HG02610 (cell line): Measurements from ENCODE around the gene TEX26.
"Not testable (repeated sequence)": the region's sequence is repeated elsewhere in the genome, so short reads cannot be mapped to it uniquely, and the experiment has no call there.

Source experiments
- ATAC-seq: cut with Tn5 transposase; IDR thresholded peaks from one replicate; pipeline ENCODE4 v1.9.1; 2021; ENCODE audit warnings: mild to moderate bottlenecking, moderate library complexity; ENCODE audit not compliant: unreplicated experiment

The TEX26 gene

DNA sequence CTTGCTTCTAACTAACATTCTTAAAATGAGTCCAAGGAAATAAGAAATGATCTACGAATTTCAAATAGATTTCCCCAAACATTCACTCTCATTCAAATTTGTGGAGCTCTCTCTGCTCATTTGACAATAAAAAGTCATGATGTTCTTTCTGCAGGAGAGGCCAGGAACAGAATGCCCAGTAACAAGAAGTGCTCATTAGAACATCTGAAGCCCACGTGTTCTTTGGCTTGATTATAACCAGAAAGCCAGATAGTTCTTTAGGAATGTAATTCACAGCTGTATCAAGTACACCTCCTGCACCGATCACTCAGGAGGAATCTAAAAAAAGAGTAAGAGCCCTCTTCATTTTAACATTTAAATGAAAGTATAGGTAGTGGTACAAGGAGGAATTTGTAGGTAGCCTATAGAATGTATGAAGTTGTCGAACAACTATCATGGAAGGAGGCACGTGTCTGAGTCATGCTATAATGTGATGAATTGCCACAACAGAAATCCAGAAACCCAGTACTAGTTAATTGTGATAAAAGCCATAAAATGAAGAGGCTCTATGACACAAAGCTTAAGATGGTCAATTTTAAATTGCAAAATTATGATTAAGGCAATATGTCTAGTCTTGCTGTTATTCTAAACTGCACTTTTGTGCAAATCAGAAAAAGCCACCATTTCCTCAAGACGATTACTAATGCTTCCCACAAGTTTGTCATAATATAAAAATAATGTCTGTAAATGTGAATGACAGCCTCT lies 13.6 kb upstream of the TEX26 start:
- no peak for ATAC-seq

DNA sequence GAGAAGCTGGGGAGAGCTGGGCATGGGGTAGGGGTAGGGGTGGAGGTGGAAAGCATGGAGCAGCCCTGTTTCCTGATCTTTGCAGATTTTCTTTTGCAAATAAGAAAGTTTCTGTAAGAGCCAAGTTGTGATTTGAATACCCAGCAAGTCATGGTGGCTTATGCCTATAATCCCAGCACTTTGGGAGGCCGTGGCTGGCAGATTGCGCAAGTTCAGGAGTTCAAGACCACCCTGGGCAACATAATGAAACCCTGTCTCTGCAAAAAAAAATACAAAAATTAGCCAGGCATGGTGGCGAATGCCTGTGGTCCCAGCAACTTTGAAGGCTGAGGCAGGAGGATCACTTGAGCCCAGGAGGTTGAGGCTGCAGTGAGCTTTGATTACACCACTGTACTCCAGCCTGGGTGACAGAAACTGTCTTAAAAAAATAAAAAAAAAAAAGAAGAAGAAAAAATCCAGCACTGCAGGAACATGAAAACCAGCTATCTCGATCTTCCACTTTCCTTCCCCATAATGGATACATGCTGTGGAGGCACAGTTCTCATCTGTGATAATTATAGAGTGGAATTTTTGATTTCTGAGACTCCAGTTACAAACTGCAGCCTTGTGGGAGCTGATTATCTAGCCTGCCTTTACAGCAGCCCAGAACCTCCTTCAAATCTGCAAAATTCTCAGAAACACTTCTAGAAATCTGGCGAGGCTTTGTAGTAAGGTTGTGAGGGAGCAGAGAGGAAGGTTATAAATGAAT lies 12.1 kb upstream of the TEX26 start:
- ATAC-seq: no peak

DNA sequence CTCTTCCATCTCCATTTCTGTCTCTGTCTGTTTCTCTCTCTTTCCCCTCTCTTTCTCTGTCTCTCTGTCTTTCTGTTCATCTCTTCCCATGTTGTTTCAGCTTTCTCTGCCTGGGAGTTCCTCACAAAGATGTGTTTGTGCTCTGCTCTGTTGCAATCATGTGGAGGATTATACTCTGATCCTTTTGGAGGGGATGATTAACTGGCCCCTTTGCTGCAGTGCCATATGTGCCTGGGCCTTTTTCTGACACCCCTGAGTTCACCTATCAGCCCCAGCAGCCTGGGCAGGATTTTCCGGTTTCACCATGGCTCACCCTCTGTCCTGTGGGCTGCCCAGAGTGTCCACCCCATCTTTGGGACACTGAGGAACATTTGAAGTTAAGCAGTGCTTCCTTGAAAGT lies 9.0 kb upstream of the TEX26 start:
- ATAC-seq: no peak

DNA sequence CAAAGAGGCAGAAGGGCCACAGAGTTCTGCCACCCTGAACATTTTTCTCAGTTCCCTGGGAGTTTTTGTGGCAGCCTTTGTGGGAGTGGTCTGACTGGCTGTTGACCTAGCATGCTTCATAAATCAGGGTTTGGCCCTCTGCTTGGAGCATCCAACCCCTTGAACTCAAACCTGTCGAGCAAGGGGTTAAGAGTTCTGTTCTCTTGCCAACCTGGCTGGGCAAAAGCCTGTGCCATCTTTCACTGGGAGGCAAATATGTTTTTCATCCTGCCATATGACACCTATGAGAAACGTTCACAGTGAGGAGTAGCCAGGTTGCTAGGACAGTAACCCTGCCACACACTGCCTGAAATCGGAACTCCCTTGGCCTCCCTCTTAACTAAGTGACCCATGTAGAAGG lies 7.7 kb upstream of the TEX26 start:
- no peak for ATAC-seq

DNA sequence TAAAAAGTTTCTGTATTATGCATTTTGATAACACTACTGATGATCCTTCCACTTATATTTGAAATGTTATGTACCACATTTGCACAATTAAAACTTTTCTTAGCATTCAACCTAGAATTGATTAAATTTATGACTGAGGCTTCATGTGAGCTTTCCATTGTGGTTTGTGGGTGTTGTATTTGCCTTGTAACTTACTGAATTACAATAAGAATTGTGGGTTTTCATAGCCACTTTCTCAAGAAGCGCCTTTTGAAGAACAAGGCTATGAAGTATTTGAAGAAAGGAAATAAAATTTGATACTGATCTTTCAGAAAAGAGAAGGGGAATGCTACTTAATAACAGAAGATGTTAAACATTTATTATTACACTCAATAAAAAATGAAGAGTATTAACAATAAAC lies 7.0 kb upstream of the TEX26 start:
- ATAC-seq: no peak

DNA sequence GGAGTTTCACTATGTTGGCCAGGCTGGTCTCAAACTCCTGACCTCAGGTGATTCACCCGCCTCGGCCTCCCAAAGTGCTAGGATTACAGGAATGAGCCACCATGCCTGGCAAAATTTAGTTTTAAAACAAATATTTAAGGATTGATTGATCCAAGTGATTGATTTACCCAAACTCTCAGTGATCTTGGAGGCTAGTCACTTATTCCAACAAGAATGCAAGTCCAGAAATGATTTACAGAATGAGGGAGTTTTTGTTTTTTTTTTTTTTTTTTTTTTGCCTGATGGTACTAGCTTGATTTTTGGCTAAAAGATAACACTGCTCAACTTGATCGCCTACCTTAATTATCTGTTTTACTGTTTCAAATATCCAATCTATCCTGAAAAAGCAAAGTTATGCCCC lies 5.7 kb upstream of the TEX26 start:
- no peak for ATAC-seq

DNA sequence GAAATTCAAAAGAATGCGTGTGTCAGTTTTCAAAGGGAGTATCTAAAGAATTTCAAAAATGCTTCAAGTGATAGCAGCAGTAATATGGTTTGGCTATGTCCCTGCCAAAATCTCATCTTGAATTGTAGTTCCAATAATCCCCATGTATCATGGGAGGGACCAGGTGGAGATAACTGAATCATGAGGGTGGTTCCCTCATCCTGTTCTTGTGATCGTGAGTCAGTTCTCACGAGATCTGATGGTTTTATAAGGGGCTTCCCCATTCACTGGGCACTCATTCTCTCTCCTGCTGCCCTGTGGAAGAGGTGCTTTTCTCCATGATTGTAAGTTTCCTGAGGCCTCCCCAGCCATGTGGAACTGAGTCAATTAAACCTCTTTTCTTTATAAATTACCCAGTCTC lies 5.3 kb upstream of the TEX26 start:
- not testable (repeated sequence) for ATAC-seq

DNA sequence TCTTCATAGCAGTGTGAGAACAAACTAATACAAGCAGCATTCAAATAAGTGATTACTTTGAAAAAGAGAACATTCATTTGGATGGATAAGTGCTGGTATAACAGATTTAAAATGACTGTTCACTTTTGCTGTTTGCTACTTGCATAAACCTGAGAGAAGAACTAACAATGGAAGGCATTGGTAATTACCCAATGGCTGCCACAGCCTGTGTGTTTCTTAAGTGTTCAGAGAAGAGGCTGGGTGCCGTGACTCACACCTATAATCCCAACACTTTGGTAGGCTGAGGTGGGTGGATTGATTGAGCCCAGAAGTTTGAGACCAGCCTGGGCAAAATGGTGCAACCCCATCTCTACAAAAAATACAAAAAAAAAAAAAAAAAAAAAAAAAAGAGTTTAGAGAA lies 4.9 kb upstream of the TEX26 start:
- ATAC-seq: no peak

DNA sequence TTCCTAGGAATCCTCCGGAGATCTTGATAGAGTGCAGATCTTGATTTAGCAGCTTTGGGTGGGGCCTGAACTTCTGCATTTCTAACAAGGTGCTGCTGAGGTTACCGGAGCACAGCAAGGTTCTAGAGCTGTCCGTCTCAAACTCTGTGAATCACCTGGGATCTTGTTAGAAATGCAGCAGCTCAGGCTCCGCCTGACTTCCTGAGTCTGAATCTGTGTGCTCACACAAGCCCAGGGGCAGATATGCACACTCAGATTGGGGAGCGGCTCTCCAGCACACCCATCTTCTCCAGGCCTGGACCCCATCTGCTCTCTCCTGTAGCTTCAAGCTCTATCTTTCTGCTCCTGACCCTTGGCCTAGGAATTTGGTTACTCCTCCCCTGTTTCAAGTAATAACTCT lies 3.5 kb upstream of the TEX26 start:
- ATAC-seq: no peak

DNA sequence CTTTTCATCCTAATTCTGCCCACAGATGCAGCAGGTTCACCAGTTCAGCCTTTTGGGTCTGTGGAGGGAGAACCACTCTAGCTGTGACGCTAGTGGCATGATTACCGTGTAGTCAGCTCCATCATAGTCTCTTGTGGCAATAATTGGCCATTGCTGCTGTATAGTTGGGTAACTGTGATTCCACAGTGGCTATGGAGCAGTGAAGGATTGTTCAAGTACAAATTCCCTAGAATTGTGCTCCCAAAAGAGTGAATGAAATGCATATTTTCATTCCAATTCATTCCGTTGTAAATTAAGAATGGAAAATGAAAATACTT lies 856 bp downstream of the TEX26 start:
- ATAC-seq: no peak

DNA sequence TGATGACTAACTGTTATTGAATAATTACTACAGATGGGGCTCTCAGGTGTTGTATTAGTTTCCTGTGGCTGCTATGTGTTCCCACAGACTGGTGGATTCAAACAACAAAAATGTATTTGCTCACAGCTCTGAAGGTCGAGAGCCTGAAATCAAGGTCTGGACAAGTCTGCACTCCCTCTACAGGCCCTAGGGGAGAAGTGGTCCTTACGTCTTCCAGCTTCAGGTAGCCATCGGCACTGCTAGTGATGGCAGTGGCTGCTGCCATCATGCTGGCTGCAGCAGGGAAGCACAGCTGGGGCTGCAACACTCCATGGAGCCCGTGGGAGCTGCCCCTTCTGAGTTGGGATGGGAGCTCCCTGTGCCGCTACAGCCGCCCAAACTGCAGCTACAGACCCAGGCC lies 1.9 kb downstream of the TEX26 start:
- ATAC-seq: no peak

DNA sequence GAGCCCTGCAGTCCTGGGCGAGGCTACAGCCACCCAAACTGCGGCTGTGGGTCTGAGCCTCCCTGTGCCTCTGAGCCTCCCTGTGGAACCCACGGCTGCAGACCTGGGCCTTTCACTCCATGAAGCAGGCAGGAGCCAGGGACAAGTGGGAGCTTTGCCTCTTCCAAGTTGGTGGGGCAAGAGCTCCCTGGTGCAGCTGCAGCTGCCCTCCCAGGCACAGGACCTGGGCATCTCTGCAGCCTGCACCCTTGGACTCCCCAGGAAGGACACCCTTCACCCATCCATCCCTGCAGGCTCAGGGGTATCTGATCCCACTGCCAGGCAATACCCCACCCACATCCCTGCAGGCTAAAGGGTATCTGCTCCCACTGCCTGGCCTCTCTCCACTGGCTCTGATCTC lies 2.3 kb downstream of the TEX26 start:
- no peak for ATAC-seq

DNA sequence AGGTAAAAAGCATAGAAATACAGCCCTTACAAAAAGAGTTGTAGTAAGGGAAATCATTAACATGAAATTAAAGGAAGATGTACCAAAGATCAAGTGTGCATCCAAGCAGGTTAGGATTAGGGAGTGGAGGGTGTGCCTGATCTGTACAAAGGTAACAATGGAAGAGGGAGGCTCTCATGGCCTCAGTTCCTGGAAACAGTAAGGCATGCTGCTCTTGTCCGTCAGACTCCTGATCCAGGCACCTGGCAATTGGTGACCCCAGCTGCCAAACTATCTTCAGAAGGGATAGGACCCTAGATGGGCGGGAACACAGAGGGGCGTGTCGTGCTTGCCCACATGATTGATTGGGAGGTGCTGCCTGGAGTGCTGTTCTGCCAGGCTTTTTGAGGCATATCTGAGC lies 4.5 kb downstream of the TEX26 start:
- ATAC-seq: no peak

DNA sequence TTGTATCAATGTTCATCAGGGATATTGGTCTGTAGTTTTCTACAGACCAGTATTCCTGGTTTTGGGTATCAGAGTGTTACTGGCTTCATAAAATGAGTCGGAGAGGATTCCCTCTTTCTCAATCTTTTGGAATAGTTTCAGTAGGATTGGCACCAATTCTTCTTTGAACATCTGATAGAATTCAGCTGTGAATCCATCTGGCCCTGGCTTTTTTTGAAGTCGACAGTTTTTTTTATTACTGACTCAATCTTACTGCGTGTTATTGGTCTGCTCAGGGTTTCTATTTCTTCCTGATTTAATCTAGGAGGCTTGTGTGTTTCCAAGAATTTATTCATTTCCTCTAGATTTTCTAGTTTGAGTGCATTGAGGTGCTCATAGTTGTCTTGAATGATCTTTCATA lies 11.4 kb downstream of the TEX26 start:
- no peak for ATAC-seq

DNA sequence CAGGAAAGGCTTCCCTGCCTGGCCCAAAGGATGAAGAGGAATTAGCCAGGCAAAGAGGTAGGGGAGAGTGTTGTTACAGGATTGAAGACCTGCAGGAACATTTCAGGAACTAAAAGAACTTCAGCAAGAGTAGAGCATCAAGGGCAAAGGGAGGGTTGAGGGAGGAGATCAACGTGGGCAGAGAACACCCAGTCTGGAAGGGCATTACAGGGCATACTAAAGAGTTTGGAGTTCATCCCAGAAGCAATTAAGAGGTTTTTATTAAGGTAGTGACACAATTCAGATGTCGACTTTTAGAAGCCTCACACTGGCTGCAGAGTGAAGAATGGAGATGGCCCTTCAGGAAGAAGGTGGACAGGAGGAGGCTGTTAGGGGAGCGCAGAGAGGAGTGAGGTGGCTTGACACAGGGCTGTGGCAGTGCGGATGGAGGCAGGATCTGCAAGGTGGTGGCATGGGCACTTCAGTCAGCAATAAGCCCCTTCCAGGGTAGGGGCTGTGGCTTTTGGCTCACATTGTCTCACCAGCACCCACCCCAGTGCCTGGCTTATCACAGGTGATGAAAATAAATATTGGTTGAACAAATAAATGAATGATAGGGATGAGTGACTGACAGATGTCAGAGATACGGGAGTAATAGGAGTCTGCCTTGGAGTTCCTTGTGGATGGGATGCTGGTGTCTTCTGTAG lies 24.9 kb downstream of the TEX26 start:
- ATAC-seq: no peak

DNA sequence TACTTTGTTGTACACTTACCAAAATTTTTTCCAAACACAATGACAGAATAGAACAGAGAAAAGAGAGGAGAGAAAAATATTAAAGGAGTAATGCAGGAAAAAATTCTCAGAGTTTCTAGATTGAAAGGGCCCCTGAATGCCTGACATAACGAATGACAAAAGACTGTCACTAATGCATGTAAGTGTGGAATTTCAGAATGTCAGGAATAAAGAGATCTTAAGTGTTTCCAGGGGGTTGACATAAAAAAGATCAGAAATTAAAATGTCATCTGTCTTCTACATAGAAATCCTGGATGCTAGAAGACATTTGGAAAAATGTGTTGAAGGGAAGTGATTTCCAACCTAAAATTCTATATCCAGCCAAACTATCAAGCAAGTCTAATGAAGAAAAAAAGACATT lies 27.2 kb downstream of the TEX26 start:
- no peak for ATAC-seq

DNA sequence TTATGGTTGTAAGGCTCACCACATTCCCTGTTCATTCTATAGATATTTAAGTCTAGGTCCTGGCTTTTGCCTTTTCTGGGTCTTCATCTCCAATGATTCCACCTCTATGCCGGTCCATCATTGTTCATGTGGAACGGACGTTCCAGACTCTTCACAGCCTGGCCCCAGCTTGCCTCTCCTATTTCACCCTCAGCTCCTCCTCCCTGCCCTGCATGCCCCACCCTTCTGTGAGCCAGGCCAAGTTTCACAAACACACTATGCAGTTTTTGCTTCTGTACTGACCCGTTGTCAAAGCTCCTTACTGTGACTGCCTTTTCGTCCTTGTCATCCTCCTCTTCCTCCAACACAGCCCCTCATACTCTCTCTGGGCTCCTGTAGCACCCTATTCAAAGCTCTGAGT lies 31.3 kb downstream of the TEX26 start:
- no peak for ATAC-seq

DNA sequence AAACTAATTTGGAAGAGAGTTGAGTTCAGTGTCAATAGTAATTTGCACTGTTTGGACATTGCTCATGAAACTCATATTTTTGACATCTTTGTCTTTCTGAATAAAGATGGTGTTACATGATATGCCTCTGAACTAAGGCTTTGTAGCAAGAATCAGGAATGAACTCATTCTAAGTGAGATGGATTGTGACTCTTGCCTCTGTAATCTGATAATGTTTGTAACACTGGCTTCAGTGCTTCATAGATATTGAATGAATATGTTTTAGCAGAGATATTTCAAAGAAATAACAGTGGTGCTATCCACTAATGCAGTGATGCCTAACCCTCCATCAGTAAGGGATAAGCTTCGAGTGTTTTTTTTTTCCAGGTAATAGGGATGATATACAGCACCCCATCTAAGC lies 32.9 kb downstream of the TEX26 start:
- ATAC-seq: no peak

DNA sequence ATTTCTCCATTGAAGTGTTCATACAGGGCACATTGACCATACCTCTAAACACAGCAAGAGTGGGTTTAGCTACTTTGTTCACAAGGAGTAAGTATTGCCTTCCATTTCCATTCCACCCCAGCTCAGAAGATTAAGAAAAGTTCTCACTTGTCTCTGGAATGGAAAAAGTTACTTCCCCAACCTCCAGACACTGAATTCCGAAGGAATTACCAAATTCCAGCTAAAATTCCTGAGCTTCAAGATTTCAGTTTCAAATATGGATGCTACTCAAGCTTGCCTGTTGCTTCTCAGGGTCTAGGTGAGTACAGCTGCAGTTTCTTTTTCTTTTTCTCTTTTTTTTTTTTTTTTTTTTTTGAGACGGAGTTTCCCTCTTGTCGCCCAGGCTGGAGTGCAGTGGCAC lies 33.6 kb downstream of the TEX26 start:
- ATAC-seq: no peak

DNA sequence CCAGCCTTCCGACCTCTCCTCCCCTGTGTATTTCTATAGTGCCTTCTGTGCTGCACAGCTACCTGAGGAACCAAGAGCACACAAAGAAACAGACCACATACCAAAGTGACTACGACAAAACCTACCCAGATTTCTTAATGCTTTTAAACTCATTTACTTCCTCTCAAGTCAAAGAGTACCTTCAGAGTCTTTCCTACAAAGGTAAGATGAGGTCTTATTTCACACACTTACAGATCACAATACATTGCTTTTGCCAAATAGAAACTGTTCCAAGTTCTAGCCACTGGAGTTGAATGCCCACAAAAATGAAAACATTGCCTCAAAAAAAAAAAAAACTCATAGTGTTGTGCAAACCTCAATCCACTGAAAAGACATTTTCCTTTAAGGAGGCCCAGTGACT lies 36.4 kb downstream of the TEX26 start:
- no peak for ATAC-seq

DNA sequence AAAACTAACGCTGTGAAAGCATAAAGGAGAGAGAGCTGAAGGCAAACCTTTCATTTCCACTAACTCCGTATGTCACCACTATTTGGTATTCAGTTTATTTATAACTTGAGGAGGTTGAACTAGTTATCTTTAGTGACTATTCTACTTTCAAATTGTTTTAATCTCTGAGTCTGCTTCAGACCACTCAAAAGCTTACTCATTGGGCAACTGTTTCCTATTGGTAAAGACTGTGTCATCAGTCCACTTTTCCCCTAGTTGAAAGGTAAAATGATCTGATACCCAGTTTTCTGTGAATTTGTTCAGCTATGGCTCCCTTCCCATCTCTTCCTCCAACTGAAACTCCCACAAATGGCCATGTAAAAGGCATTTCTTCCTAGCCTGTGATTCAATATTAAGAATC lies 39.1 kb downstream of the TEX26 start:
- no peak for ATAC-seq

DNA sequence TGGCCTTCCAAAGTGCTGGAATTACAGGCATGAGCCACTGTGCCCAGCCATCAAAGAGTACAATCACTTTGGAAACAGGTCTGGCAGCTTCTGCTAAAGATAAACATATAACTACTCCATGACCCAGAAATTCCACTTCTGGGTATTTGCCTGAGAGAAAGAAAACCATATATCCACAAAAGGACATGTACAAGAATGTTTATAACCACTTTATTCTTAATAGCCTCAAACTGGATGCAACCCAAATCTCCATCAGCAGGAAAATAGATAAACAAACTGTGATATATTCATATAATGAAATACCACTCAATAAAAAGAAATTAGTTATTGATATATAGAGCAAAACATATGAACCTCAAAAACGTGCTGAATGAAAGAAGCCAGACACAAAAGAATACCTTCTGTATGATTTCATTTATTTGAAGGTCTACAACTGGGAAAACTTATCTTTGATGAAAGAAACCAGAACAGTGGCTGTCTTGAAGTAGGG lies 40.5 kb downstream of the TEX26 start:
- no peak for ATAC-seq
